OCI-LY7 (cell line): ENCODE data around the gene AKAP11. TPM values are rescaled to one million over a fixed set of nuclear protein-coding genes. Genes with fewer than 3 reads are reported as not detected.
A peak's percentile ranks its signal among the peaks of the same experiment; 100 is the strongest.

Source experiments
- BruUV-seq: library from RNA; stranded (reverse); fragments of 400-500 nt; replicated peaks from 2 replicates; lab custom pipeline; 2021; lab: Mats Ljungman, UMichigan
- CTCF ChIA-PET: fragments of 300-600 bp; sonication (Branson Sonifier 250); formaldehyde crosslinking; loops from one replicate; lab custom pipeline; 2022; ENCODE audit warnings: antibody characterized with exemption; ENCODE audit not compliant: unreplicated experiment; lab: Charles Lee
- POLR2A ChIA-PET: fragments of 300-600 bp; sonication (Branson Sonifier 250); formaldehyde crosslinking; loops from one replicate; lab custom pipeline; 2022; ENCODE audit warnings: antibody characterized with exemption; lab: Charles Lee
- DNase-seq: peaks from one replicate; pipeline ENCODE4 v3.0.0-alpha.2; 2015; ENCODE audit warnings: low spot score
- H2AFZ ChIP-seq: fragments of 200-600 bp; sonication (generic), shearing (Covaris generic); 2 replicates; pipeline ENCODE4 v1.6.1; 2014; ENCODE audit warnings: mild to moderate bottlenecking, antibody characterized with exemption, low read length, moderate library complexity
- H3K27ac ChIP-seq: fragments of 200-600 bp; sonication (generic); 2 replicates; pipeline ENCODE4 v1.5.1; 2014; ENCODE audit warnings: mixed run types, low read depth, mild to moderate bottlenecking, moderate library complexity, low read length, inconsistent platforms; ENCODE audit not compliant: poor library complexity, severe bottlenecking
- H3K36me3 ChIP-seq: fragments of 200-600 bp; sonication (generic); 2 replicates; pipeline ENCODE4 v1.6.1; 2014; ENCODE audit warnings: mild to moderate bottlenecking, antibody characterized with exemption, low read length, moderate library complexity, mixed read lengths; ENCODE audit not compliant: insufficient read depth
- H3K4me1 ChIP-seq: fragments of 200-600 bp; sonication (generic); 2 replicates; pipeline ENCODE4 v1.5.1; 2014; ENCODE audit warnings: mild to moderate bottlenecking, low read length; ENCODE audit not compliant: insufficient read depth, poor library complexity, severe bottlenecking
- H3K4me2 ChIP-seq: fragments of 200-600 bp; sonication (generic); 2 replicates; pipeline ENCODE4 v1.6.1; 2014; ENCODE audit warnings: mild to moderate bottlenecking, low read length
- H3K4me3 ChIP-seq: fragments of 200-600 bp; sonication (generic); 2 replicates; pipeline ENCODE4 v1.5.1; 2014; ENCODE audit warnings: mild to moderate bottlenecking, low read depth, low read length; ENCODE audit not compliant: poor library complexity, severe bottlenecking
- H3K79me2 ChIP-seq: fragments of 200-600 bp; sonication (generic); 2 replicates; pipeline ENCODE4 v1.6.1; 2016; ENCODE audit warnings: low read depth, mild to moderate bottlenecking, low read length, moderate library complexity, mixed read lengths; ENCODE audit not compliant: insufficient read depth
- H3K9me2 ChIP-seq: fragments of 200-600 bp; sonication (generic); 2 replicates; pipeline ENCODE4 v1.6.1; 2016; ENCODE audit warnings: mild to moderate bottlenecking, low read length, mixed read lengths; ENCODE audit not compliant: insufficient read depth
- H3K9me3 ChIP-seq: fragments of 200-600 bp; sonication (generic); 2 replicates; pipeline ENCODE4 v1.6.1; 2014; ENCODE audit warnings: mild to moderate bottlenecking, mixed run types, low read length, mixed read lengths
- H4K20me1 ChIP-seq: fragments of 200-600 bp; sonication (generic); 2 replicates; pipeline ENCODE4 v1.6.1; 2014; ENCODE audit warnings: mild to moderate bottlenecking, antibody characterized with exemption, low read length, moderate library complexity, mixed read lengths; ENCODE audit not compliant: insufficient read depth
- CTCF ChIP-seq: fragments of 200-600 bp; sonication (generic); conservative IDR thresholded peaks from 2 replicates; pipeline ENCODE4 v1.5.1; 2014; ENCODE audit warnings: mild to moderate bottlenecking, antibody characterized with exemption, low read length, moderate library complexity, mixed read lengths
- EZH2phosphoT487 ChIP-seq: fragments of 200-600 bp; sonication (generic); IDR thresholded peaks from 2 replicates; pipeline ENCODE4 v1.6.1; 2018; ENCODE audit warnings: low read depth, borderline replicate concordance, mild to moderate bottlenecking, mixed run types, antibody characterized with exemption, low read length, moderate library complexity, mixed read lengths
- intact Hi-C: fragments of 100-400 bp; cut with micrococcal nuclease; formaldehyde crosslinking; loops from one replicate; pipeline ENCODE4 v1.10.0; 2022; ENCODE audit not compliant: unreplicated experiment
- total RNA-seq, 2 experiments: library from RNA; depleted of rRNA in 1 of 2; stranded (reverse); fragments of >200 nt in 1 of 2; shearing (Covaris generic) in 1 of 2; gene quantifications; 2 replicates each; pipeline ENCODE4 v1.2.3, GENCODE V29; 2014 to 2022

Gene AKAP11
- total RNA-seq, 2 experiments from 2014 or later, result 13.6 to 29.2 TPM

GRCh38 chr13:42277618-42278276, 5.8 kb downstream of the AKAP11 start:
- Histone ChIP-seq H3K4me3 (peak overlapping the region; percentile 30), H3K79me2 (peaks cover 100% of the 10 kb centered on the region), H3K9me2 (no peaks in the 10 kb centered on the region), H3K27ac (peak overlapping the region; percentile 14), H3K9me3 (peaks cover 4% of the 10 kb centered on the region; the same call in 1 of the 2 replicates), H3K36me3 (peaks cover 33% of the 10 kb centered on the region), H3K4me2 (peak overlapping the region; percentile 53), H2AFZ (no peak overlapping the region), H3K4me1 (peaks cover 77% of the 10 kb centered on the region), H4K20me1 (peaks cover 7% of the 10 kb centered on the region; the same call in 1 of the 2 replicates)
- ChIA-PET POLR2A (no interaction called here), CTCF (no interaction called here)
- TF ChIP-seq CTCF (no peak), EZH2phosphoT487 (no peak)
- DNase-seq, result no peak
- intact Hi-C loops, result loop anchor here (10.0 kb wide), 4 partner anchors 323 to 967 kb away; no protein-coding TSS in a partner anchor
- no TSS peak for BruUV-seq

GRCh38 chr13:42279080-42279479, 7.1 kb downstream of the AKAP11 start:
- POLR2A ChIA-PET, result no interaction called here
- peak; percentile 13 for DNase-seq
- H3K4me3 ChIP-seq, result peak overlapping the region; percentile 14

More at GRCh38 chr13:42279080-42279479, 7.1 kb downstream of the AKAP11 start:
- Histone ChIP-seq H3K27ac (peak overlapping the region; percentile 12), H3K9me2 (no peaks in the 10 kb centered on the region), H2AFZ (no peak overlapping the region), H3K9me3 (peaks cover 4% of the 10 kb centered on the region; the same call in 1 of the 2 replicates), H3K4me1 (peaks cover 86% of the 10 kb centered on the region), H4K20me1 (peaks cover 14% of the 10 kb centered on the region), H3K4me2 (peak overlapping the region; percentile 53), H3K36me3 (peaks cover 37% of the 10 kb centered on the region), H3K79me2 (peaks cover 100% of the 10 kb centered on the region)
- CTCF ChIA-PET, result no interaction called here
- intact Hi-C loops, result loop anchor here (10.0 kb wide), 4 partner anchors 324 to 966 kb away; no protein-coding TSS in a partner anchor
- no TSS peak for BruUV-seq
- TF ChIP-seq CTCF (no peak), EZH2phosphoT487 (no peak)
